KMS-11 (cell line): Measurements from ENCODE around the gene RANBP3.

ENCODE experiments used
- H2AFZ ChIP-seq: fragments of 200-600 bp; sonication (generic); 2 replicates; pipeline ENCODE4 v1.6.1; 2016; ENCODE audit warnings: antibody characterized with exemption, mixed run types, low read depth
- H3K27ac ChIP-seq: fragments of 200-600 bp; sonication (generic); 2 replicates; pipeline ENCODE4 v1.6.1; 2016; ENCODE audit warnings: mild to moderate bottlenecking, mixed run types
- H3K27me3 ChIP-seq: fragments of 200-600 bp; sonication (generic); 2 replicates; pipeline ENCODE4 v1.6.1; 2017; ENCODE audit warnings: mild to moderate bottlenecking, low read depth, mixed run types, moderate library complexity; ENCODE audit not compliant: insufficient read depth
- H3K36me3 ChIP-seq: fragments of 200-600 bp; sonication (generic); 2 replicates; pipeline ENCODE4 v1.6.1; 2017; ENCODE audit warnings: mild to moderate bottlenecking, mixed run types; ENCODE audit not compliant: insufficient read depth
- H3K4me1 ChIP-seq: fragments of 200-600 bp; sonication (generic); 2 replicates; pipeline ENCODE4 v1.6.1; 2016; ENCODE audit warnings: mild to moderate bottlenecking, low read depth, mixed run types; ENCODE audit not compliant: poor library complexity, severe bottlenecking
- H3K4me2 ChIP-seq: fragments of 200-600 bp; sonication (generic); 2 replicates; pipeline ENCODE4 v1.7.0; 2016; ENCODE audit warnings: mild to moderate bottlenecking, mixed run types
- H3K4me3 ChIP-seq: fragments of 200-600 bp; sonication (generic); IDR thresholded peaks from 2 replicates; pipeline ENCODE4 v1.6.1; 2017; ENCODE audit warnings: low read depth, low read length, mixed read lengths; ENCODE audit not compliant: insufficient read depth
- H3K79me2 ChIP-seq: fragments of 200-600 bp; sonication (generic); 2 replicates; pipeline ENCODE4 v1.6.1; 2016; ENCODE audit warnings: low read depth, mixed run types; ENCODE audit not compliant: insufficient read depth
- H3K9ac ChIP-seq: fragments of 200-600 bp; sonication (generic); 2 replicates; pipeline ENCODE4 v1.6.1; 2016; ENCODE audit warnings: mild to moderate bottlenecking, mixed run types
- H4K20me1 ChIP-seq: fragments of 200-600 bp; sonication (generic); 2 replicates; pipeline ENCODE4 v1.6.1; 2016; ENCODE audit warnings: mild to moderate bottlenecking, mixed run types; ENCODE audit not compliant: insufficient read depth
- TF ChIP-seq, protein P1 (sequence below): fragments of 200-600 bp; sonication (generic); conservative IDR thresholded peaks from 2 replicates; pipeline ENCODE4 v1.6.1; 2017; ENCODE audit warnings: low read depth, mild to moderate bottlenecking, antibody characterized with exemption, low read length, moderate library complexity, mixed read lengths

Gene RANBP3

GRCh38 chr19:5921516-5922160, 56.3 kb downstream of the RANBP3 start:
- Histone ChIP-seq H3K79me2 (no peaks in the 10 kb centered on the region), H3K4me1 (no peaks in the 10 kb centered on the region), H3K27ac (no peak overlapping the region), H2AFZ (no peak overlapping the region), H3K4me2 (no peak overlapping the region), H3K27me3 (no peaks in the 10 kb centered on the region), H3K4me3 (no peak overlapping the region), H4K20me1 (no peaks in the 10 kb centered on the region), H3K9ac (no peak overlapping the region), H3K36me3 (no peaks in the 10 kb centered on the region)
- TF ChIP-seq, protein P1, sequence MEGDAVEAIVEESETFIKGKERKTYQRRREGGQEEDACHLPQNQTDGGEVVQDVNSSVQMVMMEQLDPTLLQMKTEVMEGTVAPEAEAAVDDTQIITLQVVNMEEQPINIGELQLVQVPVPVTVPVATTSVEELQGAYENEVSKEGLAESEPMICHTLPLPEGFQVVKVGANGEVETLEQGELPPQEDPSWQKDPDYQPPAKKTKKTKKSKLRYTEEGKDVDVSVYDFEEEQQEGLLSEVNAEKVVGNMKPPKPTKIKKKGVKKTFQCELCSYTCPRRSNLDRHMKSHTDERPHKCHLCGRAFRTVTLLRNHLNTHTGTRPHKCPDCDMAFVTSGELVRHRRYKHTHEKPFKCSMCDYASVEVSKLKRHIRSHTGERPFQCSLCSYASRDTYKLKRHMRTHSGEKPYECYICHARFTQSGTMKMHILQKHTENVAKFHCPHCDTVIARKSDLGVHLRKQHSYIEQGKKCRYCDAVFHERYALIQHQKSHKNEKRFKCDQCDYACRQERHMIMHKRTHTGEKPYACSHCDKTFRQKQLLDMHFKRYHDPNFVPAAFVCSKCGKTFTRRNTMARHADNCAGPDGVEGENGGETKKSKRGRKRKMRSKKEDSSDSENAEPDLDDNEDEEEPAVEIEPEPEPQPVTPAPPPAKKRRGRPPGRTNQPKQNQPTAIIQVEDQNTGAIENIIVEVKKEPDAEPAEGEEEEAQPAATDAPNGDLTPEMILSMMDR, result no peak

DNA sequence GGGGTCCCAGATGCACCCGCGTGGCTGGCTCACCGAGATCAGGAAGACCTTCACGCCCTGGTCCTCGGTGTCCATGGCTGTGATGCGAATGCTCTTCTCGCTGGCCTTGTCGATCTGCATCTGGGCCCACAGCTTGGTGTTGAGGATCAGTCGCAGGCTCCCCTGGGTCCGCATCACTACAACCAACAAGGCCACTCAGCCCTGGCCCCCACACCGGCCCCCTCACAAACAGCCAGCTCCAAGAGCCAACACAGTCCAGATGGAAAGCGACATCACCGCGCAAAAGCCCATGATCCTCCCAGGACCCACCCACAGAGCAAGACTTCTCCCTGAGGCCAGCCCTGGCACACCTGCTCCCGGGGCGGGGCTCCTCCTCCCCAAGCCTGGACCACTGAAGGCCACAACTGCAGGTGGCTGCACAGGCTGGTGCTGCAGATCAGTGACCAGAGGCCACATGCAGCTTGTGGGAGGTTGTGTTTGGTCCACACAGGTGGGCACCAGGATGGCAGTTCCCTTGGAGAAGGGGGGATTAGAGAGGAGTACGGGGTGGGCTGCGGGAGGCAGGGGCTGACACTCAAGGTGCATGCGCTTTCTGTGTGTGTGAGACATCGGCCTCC, 59.4 kb downstream of the RANBP3 start:
- no peaks in the 10 kb centered on the region for H3K36me3 ChIP-seq
- H3K9ac ChIP-seq, result no peak overlapping the region
- H4K20me1 ChIP-seq, result no peaks in the 10 kb centered on the region

DNA sequence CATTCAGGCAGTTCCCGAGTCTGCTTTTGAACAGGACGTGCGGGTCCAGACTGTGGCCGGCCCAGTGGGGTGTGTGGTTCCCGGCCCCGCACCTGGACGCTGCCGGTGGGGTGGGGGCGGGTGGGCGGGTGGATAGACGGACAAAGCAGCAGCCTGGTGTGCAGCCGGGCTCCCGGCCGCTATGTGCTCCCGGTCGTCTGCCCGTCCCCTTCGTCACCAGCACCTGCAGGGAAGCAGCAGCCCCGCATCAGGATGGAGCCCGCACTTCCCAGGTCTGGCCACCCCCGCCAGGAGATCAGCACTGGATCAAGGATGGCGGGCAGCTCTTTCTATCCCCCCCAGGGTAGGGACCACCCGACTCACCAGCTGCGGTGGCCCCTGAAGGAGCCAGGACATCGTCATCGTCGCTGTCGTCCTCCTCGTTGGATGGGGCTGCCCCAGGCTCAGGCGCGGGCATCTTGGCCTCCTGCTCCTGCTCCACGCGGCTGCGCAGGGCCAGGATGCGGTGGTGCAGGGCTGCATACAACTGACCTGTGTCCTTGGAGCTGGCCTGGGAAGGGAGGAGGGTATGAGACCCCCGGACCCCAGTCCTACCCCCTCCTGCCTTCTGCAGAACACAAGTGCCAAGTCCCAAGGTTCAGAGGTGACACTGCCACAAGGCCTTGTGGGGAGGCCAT, 60.4 kb downstream of the RANBP3 start:
- H3K4me1 ChIP-seq, result no peaks in the 10 kb centered on the region
- no peaks in the 10 kb centered on the region for H4K20me1 ChIP-seq
- no peak overlapping the region for H2AFZ ChIP-seq
- no peak overlapping the region for H3K9ac ChIP-seq
- H3K27me3 ChIP-seq, result no peaks in the 10 kb centered on the region
- no peaks in the 10 kb centered on the region for H3K36me3 ChIP-seq
- H3K4me2 ChIP-seq, result no peak overlapping the region
- no peak overlapping the region for H3K4me3 ChIP-seq
- H3K79me2 ChIP-seq, result no peaks in the 10 kb centered on the region
- no peak overlapping the region for H3K27ac ChIP-seq
- TF ChIP-seq, protein P1, result no peak

More for the DNA sequence above, 59.4 kb downstream of the RANBP3 start:
- Histone ChIP-seq H3K4me1 (no peaks in the 10 kb centered on the region), H3K79me2 (no peaks in the 10 kb centered on the region), H3K4me3 (no peak overlapping the region), H2AFZ (no peak overlapping the region), H3K4me2 (no peak overlapping the region), H3K27ac (no peak overlapping the region), H3K27me3 (no peaks in the 10 kb centered on the region)
- TF ChIP-seq, protein P1, result no peak

DNA sequence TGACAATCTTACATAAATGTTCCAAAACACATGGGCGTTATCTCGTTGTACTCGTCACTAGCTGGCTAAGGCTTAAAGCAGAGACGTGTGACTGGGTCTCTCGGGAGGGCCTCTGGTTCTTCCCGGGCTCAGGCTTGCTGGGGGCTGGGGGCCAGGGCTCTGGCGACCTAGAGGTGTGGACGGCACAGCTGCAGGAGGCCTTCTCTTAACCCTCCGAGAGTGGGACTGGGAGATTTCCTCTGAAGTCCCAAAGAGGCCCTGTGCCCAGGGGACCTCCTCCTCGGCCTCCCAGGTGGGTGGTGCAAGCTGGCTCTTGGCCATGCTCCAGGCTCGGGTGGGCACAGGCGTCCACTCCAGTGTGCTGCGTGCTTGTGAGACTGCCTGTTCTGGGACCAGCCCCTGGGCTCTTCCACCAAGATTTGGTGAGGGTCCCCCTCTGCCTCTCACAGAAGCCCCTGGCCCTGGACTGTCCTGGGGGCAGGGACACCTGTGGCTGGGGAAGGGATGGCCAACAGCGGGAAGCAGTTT, 61.7 kb downstream of the RANBP3 start:
- Histone ChIP-seq H3K27ac (no peak overlapping the region), H3K27me3 (no peaks in the 10 kb centered on the region), H3K79me2 (no peaks in the 10 kb centered on the region), H3K9ac (no peak overlapping the region), H3K36me3 (no peaks in the 10 kb centered on the region), H4K20me1 (no peaks in the 10 kb centered on the region), H3K4me1 (no peaks in the 10 kb centered on the region), H3K4me2 (no peak overlapping the region), H3K4me3 (no peak overlapping the region), H2AFZ (no peak overlapping the region)
- TF ChIP-seq, protein P1, result no peak
